IPS DF 4.7 (cell line): Measurements from ENCODE around the gene CEBPG.

Experiments
- DNase-seq: peaks from one replicate; pipeline ENCODE4 v3.0.0-alpha.2; 2013; ENCODE audit warnings: low spot score; ENCODE audit errors: extremely low read depth

Gene CEBPG

GRCh38 chr19:33418871-33419787, 45.6 kb downstream of the CEBPG start:
- no peak for DNase-seq

- no peak for DNase-seq
Observed at GRCh38 chr19:33419788-33420130, 46.2 kb downstream of the CEBPG start.

GRCh38 chr19:33420821-33421220, 47.3 kb downstream of the CEBPG start:
- no peak for DNase-seq

- no peak for DNase-seq
Observed at GRCh38 chr19:33421368-33421767, 47.9 kb downstream of the CEBPG start.

- DNase-seq = no peak
Observed at GRCh38 chr19:33422369-33423180, 49.1 kb downstream of the CEBPG start.

GRCh38 chr19:33424181-33424580, 50.7 kb downstream of the CEBPG start:
- DNase-seq = no peak

GRCh38 chr19:33426621-33427361, 53.3 kb downstream of the CEBPG start:
- DNase-seq = no peak

- DNase-seq = no peak
Observed at GRCh38 chr19:33427801-33428626, 54.5 kb downstream of the CEBPG start.

GRCh38 chr19:33428627-33429125, 55.2 kb downstream of the CEBPG start:
- no peak for DNase-seq

GRCh38 chr19:33429891-33430673, 56.6 kb downstream of the CEBPG start:
- DNase-seq = no peak

GRCh38 chr19:33430674-33431277, 57.3 kb downstream of the CEBPG start:
- DNase-seq = no peak

- no peak for DNase-seq
Observed at GRCh38 chr19:33432015-33432414, 58.5 kb downstream of the CEBPG start.
